HEK293T (cell line): ENCODE data around the gene LANCL2.

Experiments used
- CTCF ChIA-PET: fragments of 350-600 bp; formaldehyde crosslinking; extraction: SDS; loops from one replicate; lab custom pipeline; 2021; ENCODE audit warnings: antibody characterized with exemption, inconsistent platforms; lab: Yijun Ruan, JAX
- POLR2A ChIA-PET: fragments of 350-600 bp; formaldehyde crosslinking; extraction: SDS; loops from one replicate; lab custom pipeline; 2020; ENCODE audit warnings: antibody characterized with exemption, inconsistent platforms; lab: Yijun Ruan, JAX
- DNase-seq: peaks from one replicate; pipeline ENCODE4 v3.0.0; 2012; ENCODE audit warnings: mixed read lengths; ENCODE audit errors: extremely low spot score
- ARNT ChIP-seq: fragments of 450-650 bp; IDR thresholded peaks from 2 replicates; pipeline ENCODE4 v1.6.1; 2017; ENCODE audit warnings: mild to moderate bottlenecking
- BHLHE40 ChIP-seq: fragments of 450-650 bp; IDR thresholded peaks from 2 replicates; pipeline ENCODE4 v1.6.1; 2016; ENCODE audit warnings: mild to moderate bottlenecking, moderate library complexity, borderline replicate concordance
- CTBP1 ChIP-seq: fragments of 450-650 bp; IDR thresholded peaks from 2 replicates; pipeline ENCODE4 v1.6.1; 2016; ENCODE audit warnings: borderline replicate concordance
- ELF4 ChIP-seq: fragments of 450-650 bp; IDR thresholded peaks from 2 replicates; pipeline ENCODE4 v1.6.1; 2017; ENCODE audit warnings: antibody characterized with exemption
- FOXA1 ChIP-seq: fragments of 450-650 bp; IDR thresholded peaks from 2 replicates; pipeline ENCODE4 v1.6.1; 2016; ENCODE audit warnings: mild to moderate bottlenecking
- FOXK2 ChIP-seq: fragments of 450-650 bp; IDR thresholded peaks from 2 replicates; pipeline ENCODE4 v1.6.1; 2016; ENCODE audit warnings: mild to moderate bottlenecking
- FOXM1 ChIP-seq: fragments of 450-650 bp; IDR thresholded peaks from 2 replicates; pipeline ENCODE4 v1.6.1; 2017; ENCODE audit warnings: mild to moderate bottlenecking, borderline replicate concordance
- HDGF ChIP-seq: fragments of 450-650 bp; IDR thresholded peaks from 2 replicates; pipeline ENCODE4 v1.6.1; 2017; ENCODE audit warnings: antibody characterized with exemption, borderline replicate concordance
- L3MBTL2 ChIP-seq: fragments of 450-650 bp; conservative IDR thresholded peaks from 2 replicates; pipeline ENCODE4 v1.6.1; 2016; ENCODE audit warnings: mild to moderate bottlenecking
- LEF1 ChIP-seq: fragments of 450-650 bp; IDR thresholded peaks from 2 replicates; pipeline ENCODE4 v1.6.1; 2017; ENCODE audit warnings: mild to moderate bottlenecking, borderline replicate concordance
- NFRKB ChIP-seq: fragments of 450-650 bp; IDR thresholded peaks from 2 replicates; pipeline ENCODE4 v1.6.1; 2016; ENCODE audit warnings: mild to moderate bottlenecking, moderate library complexity
- SP1 ChIP-seq: fragments of 450-650 bp; IDR thresholded peaks from 2 replicates; pipeline ENCODE4 v1.6.1; 2017
- SUZ12 ChIP-seq: fragments of 450-650 bp; IDR thresholded peaks from 2 replicates; pipeline ENCODE4 v1.6.1; 2016; ENCODE audit warnings: mild to moderate bottlenecking
- TARDBP ChIP-seq: fragments of 450-650 bp; IDR thresholded peaks from 2 replicates; pipeline ENCODE4 v1.6.1; 2016
- ZNF384 ChIP-seq: fragments of 450-650 bp; IDR thresholded peaks from 2 replicates; pipeline ENCODE4 v1.6.1; 2016
- TF ChIP-seq, protein P1 (sequence below): fragments of 450-650 bp; IDR thresholded peaks from 2 replicates; pipeline ENCODE4 v1.6.1; 2016

LANCL2 gene

DNA sequence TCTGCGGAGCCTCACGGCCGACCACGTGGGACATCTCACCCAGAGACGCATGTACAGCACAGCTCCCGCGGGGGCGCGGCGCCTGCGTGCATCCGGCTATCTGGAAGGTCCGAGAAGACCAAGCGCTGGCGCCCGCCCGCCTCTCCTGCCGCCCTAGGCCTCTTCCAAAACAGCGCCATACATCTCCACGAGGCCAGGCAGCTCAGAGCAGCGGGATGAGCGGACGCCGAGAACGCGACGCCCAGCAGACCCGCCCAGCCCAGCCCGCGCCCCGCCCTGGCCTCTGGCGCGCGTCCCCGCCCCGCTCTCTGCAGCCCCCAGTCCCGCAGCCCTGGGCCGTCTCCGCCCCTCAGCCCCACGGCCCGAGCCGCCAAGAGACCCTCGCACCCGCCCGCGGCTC is 20.3 kb upstream of the LANCL2 start:
- CTCF ChIA-PET, result no interaction called here
- no peak for TF ChIP-seq ARNT
- no peak for TF ChIP-seq LEF1
- TF ChIP-seq SUZ12, result no peak
- no peak for TF ChIP-seq ZNF384
- no peak for TF ChIP-seq FOXM1
- no peak for TF ChIP-seq TARDBP
- no peak for TF ChIP-seq CTBP1
- TF ChIP-seq SP1, result no peak
- TF ChIP-seq NFRKB, result no peak
- TF ChIP-seq BHLHE40, result no peak
- no peak for DNase-seq
- POLR2A ChIA-PET, result interaction anchor here (0.9 kb wide), 1 partner anchor 21 kb away, joined by 4 read pairs; the partner anchor contains the start of gene LANCL2

DNA sequence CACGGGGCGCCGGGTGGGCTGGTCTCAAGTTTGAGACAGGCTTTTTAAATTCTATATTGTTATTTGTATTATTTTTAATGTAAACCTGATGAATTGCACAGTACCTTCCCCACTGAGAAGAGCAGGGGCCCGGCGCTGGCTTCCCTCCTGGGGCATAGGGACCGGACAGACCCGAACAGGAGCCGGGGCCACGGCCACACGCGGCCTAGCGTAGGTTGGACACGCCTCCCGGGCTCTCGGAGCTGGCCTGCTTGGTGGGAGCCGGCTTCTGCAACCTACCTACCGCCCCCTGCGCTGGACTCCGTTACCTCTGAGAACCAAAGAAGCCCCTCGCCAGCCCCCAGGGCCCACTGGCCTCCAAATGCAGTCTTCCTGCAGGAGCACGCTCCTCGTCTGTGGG is 19.8 kb upstream of the LANCL2 start:
- TF ChIP-seq ARNT (no peak), LEF1 (no peak), FOXK2 (no peak), ZNF384 (no peak), BHLHE40 (no peak), SUZ12 (no peak), TARDBP (no peak), HDGF (no peak), ELF4 (no peak), FOXA1 (no peak), SP1 (no peak), L3MBTL2 (no peak), CTBP1 (no peak), NFRKB (no peak), FOXM1 (no peak)
- TF ChIP-seq, protein P1, sequence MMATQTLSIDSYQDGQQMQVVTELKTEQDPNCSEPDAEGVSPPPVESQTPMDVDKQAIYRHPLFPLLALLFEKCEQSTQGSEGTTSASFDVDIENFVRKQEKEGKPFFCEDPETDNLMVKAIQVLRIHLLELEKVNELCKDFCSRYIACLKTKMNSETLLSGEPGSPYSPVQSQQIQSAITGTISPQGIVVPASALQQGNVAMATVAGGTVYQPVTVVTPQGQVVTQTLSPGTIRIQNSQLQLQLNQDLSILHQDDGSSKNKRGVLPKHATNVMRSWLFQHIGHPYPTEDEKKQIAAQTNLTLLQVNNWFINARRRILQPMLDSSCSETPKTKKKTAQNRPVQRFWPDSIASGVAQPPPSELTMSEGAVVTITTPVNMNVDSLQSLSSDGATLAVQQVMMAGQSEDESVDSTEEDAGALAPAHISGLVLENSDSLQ, result no peak
- POLR2A ChIA-PET, result no interaction called here
- CTCF ChIA-PET, result no interaction called here
- no peak for DNase-seq

DNA sequence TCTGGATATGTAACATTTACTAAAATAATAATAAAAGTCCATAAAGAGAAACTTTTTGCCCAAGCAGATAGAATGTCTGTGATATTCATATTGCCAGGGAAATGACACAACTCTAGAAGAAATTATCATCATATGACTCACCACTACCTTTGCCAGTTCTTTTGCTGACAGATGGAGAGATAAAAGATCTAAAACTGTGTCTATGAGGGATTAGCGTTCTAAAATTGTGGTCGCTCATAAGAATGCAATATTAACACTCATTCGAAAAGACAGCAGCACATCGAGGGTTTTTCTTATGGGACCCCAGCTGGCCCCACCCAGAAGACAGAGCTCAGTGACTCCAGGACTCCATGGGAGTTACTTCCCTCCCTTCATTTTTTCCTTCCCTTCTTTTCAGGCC is 16.6 kb upstream of the LANCL2 start:
- ChIA-PET CTCF (no interaction called here), POLR2A (interaction anchor here (0.6 kb wide), 1 partner anchor 17 kb away, joined by 3 read pairs; no protein-coding TSS in a partner anchor)
- DNase-seq, result no peak

DNA sequence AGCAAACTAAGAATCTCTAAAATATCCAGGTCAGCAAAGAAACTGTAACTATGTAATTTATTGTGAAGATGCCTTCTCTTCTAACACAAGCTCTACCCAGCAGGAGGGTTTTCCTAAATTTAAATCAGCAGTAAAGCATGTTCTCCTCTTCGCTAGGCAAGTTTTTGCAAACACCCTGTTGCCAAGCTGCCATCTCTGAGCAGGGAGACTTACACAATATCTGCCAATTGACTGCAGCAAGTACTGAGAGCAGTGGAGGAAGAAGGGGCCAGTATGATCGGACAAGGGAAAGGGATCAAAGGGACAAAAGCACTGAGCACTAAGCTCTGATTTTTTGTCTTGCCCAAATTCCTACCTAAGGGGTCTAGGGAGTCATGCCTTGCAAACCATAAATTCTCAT is 16.0 kb upstream of the LANCL2 start:
- TF ChIP-seq FOXM1 (no peak), SUZ12 (no peak), ELF4 (no peak), BHLHE40 (no peak), L3MBTL2 (no peak), ARNT (no peak), SP1 (no peak), ZNF384 (no peak)
- TF ChIP-seq, protein P1, result no peak
- ChIA-PET CTCF (no interaction called here), POLR2A (interaction anchor here (1.0 kb wide), 1 partner anchor 17 kb away, joined by 4 read pairs; no protein-coding TSS in a partner anchor)
- DNase-seq, result no peak

More for the DNA sequence above, 16.6 kb upstream of the LANCL2 start:
- TF ChIP-seq LEF1 (no peak), ELF4 (no peak), BHLHE40 (no peak), SUZ12 (no peak), HDGF (no peak), FOXK2 (no peak), NFRKB (no peak), FOXM1 (no peak), SP1 (no peak), L3MBTL2 (no peak), TARDBP (no peak), ZNF384 (no peak), CTBP1 (no peak), ARNT (no peak), FOXA1 (no peak)
- TF ChIP-seq, protein P1, result no peak

DNA sequence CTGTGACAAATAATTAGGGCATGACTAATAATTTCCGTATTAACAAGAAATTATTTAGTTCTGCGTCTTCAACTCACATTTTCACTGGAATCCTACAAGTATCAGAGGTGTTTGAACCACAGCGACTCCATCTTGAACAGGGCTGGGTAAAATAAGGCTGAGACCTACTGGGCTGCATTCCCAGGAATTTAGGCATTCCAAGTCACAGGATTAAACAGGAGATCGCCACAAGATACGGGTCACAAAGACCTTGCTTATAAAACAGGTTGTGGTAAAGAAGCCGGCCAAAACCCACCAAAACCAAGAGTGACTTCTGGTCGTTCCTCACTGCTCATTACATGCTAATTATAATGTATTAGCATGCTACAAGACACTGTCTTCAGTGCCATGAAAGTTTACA is 14.9 kb upstream of the LANCL2 start:
- TF ChIP-seq FOXM1 (no peak), BHLHE40 (no peak), FOXA1 (no peak), ELF4 (no peak), TARDBP (no peak), NFRKB (no peak), ARNT (no peak), SP1 (no peak), LEF1 (no peak), CTBP1 (no peak), SUZ12 (no peak), ZNF384 (no peak), FOXK2 (no peak)
- TF ChIP-seq, protein P1, result no peak
- no peak for DNase-seq
- CTCF ChIA-PET, result no interaction called here

More for the DNA sequence above, 14.9 kb upstream of the LANCL2 start:
- POLR2A ChIA-PET, result no interaction called here
